Measurements from ENCODE around the gene HOXA11. TPM values are rescaled to one million over a fixed set of nuclear protein-coding genes. Genes with fewer than 3 reads are reported as not detected.

HOXA11 gene
- total RNA-seq, 1 donor from 2014 or later, result 9.8 TPM

DNA sequence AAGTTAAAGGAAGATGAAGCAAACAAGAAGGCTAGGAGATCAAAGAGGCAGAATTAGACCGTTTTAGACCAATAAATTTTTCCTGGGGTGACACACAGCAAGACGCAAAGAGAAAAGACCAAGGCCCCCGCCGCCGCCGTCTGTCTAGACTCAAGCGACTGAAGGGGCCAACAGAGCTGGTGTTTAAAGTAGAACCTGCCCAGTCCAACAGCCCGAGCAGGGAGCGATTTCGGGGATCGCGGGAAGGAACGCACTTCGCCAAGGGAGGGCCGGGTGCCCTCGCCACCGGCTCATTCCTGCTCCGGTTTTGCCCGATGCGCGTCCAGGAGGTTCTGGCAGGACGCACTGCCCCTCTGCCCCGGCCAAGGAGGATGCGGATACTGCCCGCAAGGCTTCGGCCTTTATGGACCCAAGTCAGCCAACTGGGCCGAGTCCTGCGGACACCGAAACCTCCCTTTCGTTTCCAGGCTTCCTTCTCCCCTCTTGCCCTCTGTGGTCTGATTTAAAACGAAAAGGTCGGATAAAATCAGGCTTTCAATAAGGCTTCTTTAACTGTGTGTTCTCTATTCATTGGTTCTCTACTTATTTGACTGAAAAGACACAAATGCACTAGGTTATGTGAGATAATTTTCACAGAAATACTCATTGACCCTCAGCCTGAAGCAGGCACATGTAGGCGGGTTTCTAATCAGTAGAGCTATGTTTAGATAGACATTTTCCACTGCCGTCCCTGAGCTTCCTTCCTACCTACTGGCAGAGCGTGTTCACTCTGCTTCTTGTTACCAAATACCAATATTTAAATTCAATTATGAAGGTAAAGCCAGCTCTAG, 26.4 kb downstream of the HOXA11 start:
- no peaks in the 10 kb centered on the region for H3K36me3 ChIP-seq
- peaks cover 47% of the 10 kb centered on the region for H3K4me1 ChIP-seq
- no peak for DNase-seq (ENCODE audit: extremely low spot score in 2 of 2)
- no peak overlapping the region for H3K4me3 ChIP-seq
- TF ChIP-seq, protein P1, sequence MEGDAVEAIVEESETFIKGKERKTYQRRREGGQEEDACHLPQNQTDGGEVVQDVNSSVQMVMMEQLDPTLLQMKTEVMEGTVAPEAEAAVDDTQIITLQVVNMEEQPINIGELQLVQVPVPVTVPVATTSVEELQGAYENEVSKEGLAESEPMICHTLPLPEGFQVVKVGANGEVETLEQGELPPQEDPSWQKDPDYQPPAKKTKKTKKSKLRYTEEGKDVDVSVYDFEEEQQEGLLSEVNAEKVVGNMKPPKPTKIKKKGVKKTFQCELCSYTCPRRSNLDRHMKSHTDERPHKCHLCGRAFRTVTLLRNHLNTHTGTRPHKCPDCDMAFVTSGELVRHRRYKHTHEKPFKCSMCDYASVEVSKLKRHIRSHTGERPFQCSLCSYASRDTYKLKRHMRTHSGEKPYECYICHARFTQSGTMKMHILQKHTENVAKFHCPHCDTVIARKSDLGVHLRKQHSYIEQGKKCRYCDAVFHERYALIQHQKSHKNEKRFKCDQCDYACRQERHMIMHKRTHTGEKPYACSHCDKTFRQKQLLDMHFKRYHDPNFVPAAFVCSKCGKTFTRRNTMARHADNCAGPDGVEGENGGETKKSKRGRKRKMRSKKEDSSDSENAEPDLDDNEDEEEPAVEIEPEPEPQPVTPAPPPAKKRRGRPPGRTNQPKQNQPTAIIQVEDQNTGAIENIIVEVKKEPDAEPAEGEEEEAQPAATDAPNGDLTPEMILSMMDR (IDR thresholded peaks at IDR 0.05), result no peak
- no peak for TF ChIP-seq POLR2AphosphoS5 (IDR thresholded peaks at IDR 0.05; ENCODE audit: insufficient read depth in 1 of 2, low read depth in 1 of 2)
- no peak for TF ChIP-seq POLR2A (IDR thresholded peaks at IDR 0.05)
- no peaks in the 10 kb centered on the region for H3K9me3 ChIP-seq
- H3K27ac ChIP-seq, result no peak overlapping the region
- no peaks in the 10 kb centered on the region for H3K27me3 ChIP-seq
- intact Hi-C loops (cut with DNase I), result loop anchor here (10.0 kb wide), 1 partner anchor 954 kb away; the partner anchor contains the start of genes CBX3 and HNRNPA2B1

DNA sequence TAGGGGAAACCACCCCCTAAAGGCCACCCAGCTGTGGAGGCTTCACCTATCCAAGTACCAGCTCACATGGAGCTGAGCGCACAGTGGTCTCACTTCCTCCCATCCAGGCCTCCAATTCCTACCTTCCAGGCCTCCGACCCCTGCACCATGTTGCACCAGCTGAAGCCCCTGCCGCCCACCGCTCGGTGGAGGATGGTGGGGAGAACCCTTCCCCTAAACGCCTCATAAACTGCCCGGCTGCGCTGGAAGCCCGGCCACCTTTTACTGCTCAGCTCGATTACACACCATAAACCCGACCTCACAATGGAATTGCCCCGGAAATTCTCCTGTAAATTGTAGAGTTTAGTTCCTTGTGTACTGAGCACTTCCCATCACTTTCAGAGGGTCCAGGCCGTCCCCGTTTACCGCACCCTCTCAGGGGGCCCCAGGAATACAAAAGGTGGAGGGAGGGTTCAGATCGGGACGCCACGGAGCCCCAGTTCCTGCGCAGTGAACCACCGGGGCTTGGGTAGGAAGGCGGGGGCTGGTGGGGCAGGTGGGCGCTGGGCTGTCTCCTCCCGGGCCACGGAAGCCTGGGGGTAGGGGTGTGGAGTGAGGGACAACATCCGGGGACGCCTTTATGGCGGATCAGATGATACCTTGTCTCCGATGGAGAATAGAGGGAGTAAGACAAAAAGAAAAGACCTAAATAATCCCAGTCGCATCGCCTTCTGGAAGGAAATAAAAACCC, 27.2 kb downstream of the HOXA11 start:
- Histone ChIP-seq H3K4me3 (no peak overlapping the region), H3K27me3 (no peaks in the 10 kb centered on the region)
- intact Hi-C loops (cut with DNase I), result loop anchor here (10.0 kb wide), 1 partner anchor 953 kb away; the partner anchor contains the start of genes CBX3 and HNRNPA2B1

DNA sequence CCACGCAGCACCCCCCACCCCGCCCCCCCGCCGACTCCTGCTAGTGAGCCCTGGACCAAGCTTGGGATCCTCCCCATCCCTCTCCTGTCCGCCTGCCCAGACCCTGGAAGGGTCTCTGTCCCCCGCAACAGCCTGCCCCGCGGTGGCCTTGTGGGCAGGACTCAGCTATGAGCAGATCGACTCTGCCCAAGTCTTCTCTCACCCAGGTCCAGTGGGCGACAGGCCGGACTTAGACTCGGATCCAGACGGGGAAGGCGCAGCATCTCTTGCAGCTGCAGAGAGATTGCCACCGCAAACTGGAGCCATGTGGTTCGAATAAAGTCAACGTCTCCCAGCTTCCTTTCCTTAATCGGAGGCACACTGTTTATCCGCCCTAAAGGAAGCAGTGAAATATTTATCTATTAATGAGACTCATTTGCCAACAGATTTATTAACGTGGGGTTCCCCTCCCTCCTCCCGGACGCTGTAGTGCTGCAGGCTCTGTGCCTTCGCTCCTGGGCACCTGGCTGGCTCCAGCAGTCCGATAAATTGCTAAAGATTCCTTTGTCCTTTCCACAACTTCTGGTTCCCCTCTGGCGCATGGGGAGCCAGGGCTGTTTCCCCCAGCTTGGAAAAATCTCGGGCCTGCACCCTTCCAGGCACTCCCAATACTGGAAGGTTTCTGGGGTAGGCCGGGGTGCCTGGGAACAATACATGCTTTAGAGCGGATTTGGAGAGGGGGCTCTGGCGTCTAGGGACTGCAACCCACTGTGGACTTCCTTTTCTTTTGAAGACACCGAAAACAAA, 27.9 kb downstream of the HOXA11 start:
- H3K4me1 ChIP-seq, result peaks cover 61% of the 10 kb centered on the region
- DNase-seq (ENCODE audit: extremely low spot score in 2 of 2), result no peak
- TF ChIP-seq, protein P1 (IDR thresholded peaks at IDR 0.05), result no peak
- TF ChIP-seq POLR2A (IDR thresholded peaks at IDR 0.05) (no peak), POLR2AphosphoS5 (IDR thresholded peaks at IDR 0.05; ENCODE audit: insufficient read depth in 1 of 2, low read depth in 1 of 2) (no peak)
- peak overlapping the region; percentile 46 to 53 for H3K4me3 ChIP-seq
- peak overlapping the region; percentile 74 for H3K27ac ChIP-seq
- H3K9me3 ChIP-seq, result no peaks in the 10 kb centered on the region
- H3K27me3 ChIP-seq, result no peaks in the 10 kb centered on the region
- no peaks in the 10 kb centered on the region for H3K36me3 ChIP-seq
- intact Hi-C loops (cut with DNase I), result loop anchor here (10.0 kb wide), 1 partner anchor 952 kb away; the partner anchor contains the start of genes CBX3 and HNRNPA2B1

More for the DNA sequence above, 27.2 kb downstream of the HOXA11 start:
- Histone ChIP-seq H3K27ac (no peak overlapping the region), H3K4me1 (peaks cover 53% of the 10 kb centered on the region), H3K9me3 (no peaks in the 10 kb centered on the region), H3K36me3 (no peaks in the 10 kb centered on the region)
- no peak for DNase-seq (ENCODE audit: extremely low spot score in 2 of 2)
- TF ChIP-seq POLR2AphosphoS5 (IDR thresholded peaks at IDR 0.05; ENCODE audit: insufficient read depth in 1 of 2, low read depth in 1 of 2), result no peak
- TF ChIP-seq, protein P1 (IDR thresholded peaks at IDR 0.05), result no peak
- no peak for TF ChIP-seq POLR2A (IDR thresholded peaks at IDR 0.05)

DNA sequence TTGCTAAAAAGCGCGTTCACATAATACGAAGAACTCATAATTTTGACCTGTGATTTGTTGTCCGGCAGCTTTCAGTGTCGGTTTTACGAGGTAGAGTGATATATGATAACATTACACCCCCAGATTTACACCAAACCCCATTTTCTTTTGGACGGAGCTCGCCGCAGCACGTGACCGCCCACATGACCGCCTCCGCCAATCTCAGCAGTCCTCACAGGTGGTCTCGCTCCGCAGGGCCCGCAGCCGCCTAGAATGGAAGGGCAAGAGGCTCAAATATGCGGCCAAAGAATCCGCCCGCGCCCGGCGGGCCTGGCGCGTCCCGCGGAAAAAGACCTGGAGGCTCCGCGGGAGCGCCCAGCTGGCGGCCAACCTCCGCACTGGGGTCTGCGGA, 28.5 kb downstream of the HOXA11 start, which contains the start of gene HOXA7:
Gene HOXA7 (minus strand): TSS at position 168 of the 391 bp plus-strand sequence. CDS start 130 bp downstream, at position 38.
- Histone ChIP-seq H3K36me3 (no peaks in the 10 kb centered on the region), H3K4me3 (peak within 1 kb of the TSS; percentile 46 to 53), H3K27me3 (no peaks in the 10 kb centered on the region), H3K27ac (peak within 1 kb of the TSS; percentile 74), H3K9me3 (no peaks in the 10 kb centered on the region), H3K4me1 (peaks cover 56% of the 10 kb centered on the region)
- DNase-seq (ENCODE audit: extremely low spot score in 2 of 2), result no peak
- intact Hi-C loops (cut with DNase I), result loop anchor here (10.0 kb wide), 1 partner anchor 952 kb away; the partner anchor contains the start of genes CBX3 and HNRNPA2B1
- TF ChIP-seq, protein P1 (IDR thresholded peaks at IDR 0.05), result no peak
- peak; percentile 40 to 72 for TF ChIP-seq POLR2AphosphoS5 (IDR thresholded peaks at IDR 0.05; ENCODE audit: insufficient read depth in 1 of 2, low read depth in 1 of 2)
- TF ChIP-seq POLR2A (IDR thresholded peaks at IDR 0.05), result no peak

Measured in vagina (tissue), 2 donors.